MG63 (cell line): ENCODE measurements around the gene GSK3B. TPM values are rescaled to one million over a fixed set of nuclear protein-coding genes. Genes with fewer than 3 reads are reported as not detected.

Experiments
- DNase-seq: peaks from one replicate; pipeline ENCODE4 v3.0.0-alpha.2; 2020
- H3K27me3 ChIP-seq: fragments of 250-450 bp; sonication (Bioruptor Pico); 2 replicates; pipeline ENCODE4 v1.5.1; 2020; ENCODE audit warnings: mild to moderate bottlenecking, moderate library complexity
- H3K36me3 ChIP-seq: fragments of 250-450 bp; sonication (Bioruptor Pico); 2 replicates; pipeline ENCODE4 v1.5.1; 2020; ENCODE audit warnings: mild to moderate bottlenecking, moderate library complexity
- H3K4me3 ChIP-seq: fragments of 250-450 bp; sonication (Bioruptor Pico); 2 replicates; pipeline ENCODE4 v1.5.1; 2020; ENCODE audit warnings: mild to moderate bottlenecking, moderate library complexity
- H3K9me3 ChIP-seq: fragments of 250-450 bp; sonication (Bioruptor Pico); 2 replicates; pipeline ENCODE4 v1.5.1; 2020; ENCODE audit warnings: mild to moderate bottlenecking, moderate library complexity
- total RNA-seq: library from RNA; depleted of rRNA; stranded (reverse); fragments of >200 nt; shearing (Covaris generic); gene quantifications from 2 replicates; pipeline ENCODE4 v1.2.3, GENCODE V29; 2014; ENCODE audit warnings: low replicate concordance

GSK3B gene
- total RNA-seq, 1 experiment from 2014 or later, result 22.2 TPM

- Histone ChIP-seq H3K4me3 (no peak overlapping the region), H3K9me3 (peaks cover 22% of the 10 kb centered on the region), H3K36me3 (peaks cover 61% of the 10 kb centered on the region), H3K27me3 (no peaks in the 10 kb centered on the region)
- no peak for DNase-seq
Observed at GRCh38 chr3:119859728-119860127, 234.5 kb downstream of the GSK3B start.

GRCh38 chr3:119858957-119859356 is 235.3 kb downstream of the GSK3B start:
- Histone ChIP-seq H3K36me3 (peaks cover 61% of the 10 kb centered on the region), H3K4me3 (no peak overlapping the region), H3K27me3 (no peaks in the 10 kb centered on the region), H3K9me3 (peaks cover 22% of the 10 kb centered on the region)
- DNase-seq, result no peak

GRCh38 chr3:119856695-119857094 is 237.6 kb downstream of the GSK3B start:
- Histone ChIP-seq H3K9me3 (peaks cover 22% of the 10 kb centered on the region), H3K36me3 (peaks cover 52% of the 10 kb centered on the region), H3K27me3 (no peaks in the 10 kb centered on the region), H3K4me3 (no peak overlapping the region)
- no peak for DNase-seq

GRCh38 chr3:119849126-119849525 is 245.1 kb downstream of the GSK3B start:
- H3K27me3 ChIP-seq, result no peaks in the 10 kb centered on the region
- peaks cover 9% of the 10 kb centered on the region for H3K36me3 ChIP-seq
- DNase-seq, result no peak
- H3K4me3 ChIP-seq, result no peak overlapping the region
- H3K9me3 ChIP-seq, result no peaks in the 10 kb centered on the region

GRCh38 chr3:119841808-119842471 is 252.3 kb downstream of the GSK3B start:
- H3K27me3 ChIP-seq, result no peaks in the 10 kb centered on the region
- peaks cover 3% of the 10 kb centered on the region for H3K36me3 ChIP-seq
- no peaks in the 10 kb centered on the region for H3K9me3 ChIP-seq
- DNase-seq, result no peak
- no peak overlapping the region for H3K4me3 ChIP-seq

GRCh38 chr3:119835556-119835955 is 258.7 kb downstream of the GSK3B start:
- Histone ChIP-seq H3K9me3 (no peaks in the 10 kb centered on the region), H3K4me3 (no peak overlapping the region), H3K36me3 (no peaks in the 10 kb centered on the region; the same call in 1 of the 2 replicates), H3K27me3 (no peaks in the 10 kb centered on the region)
- no peak for DNase-seq

GRCh38 chr3:119834754-119835370 is 259.4 kb downstream of the GSK3B start:
- Histone ChIP-seq H3K36me3 (no peaks in the 10 kb centered on the region; the same call in 1 of the 2 replicates), H3K4me3 (no peak overlapping the region), H3K27me3 (no peaks in the 10 kb centered on the region), H3K9me3 (no peaks in the 10 kb centered on the region)
- no peak for DNase-seq

GRCh38 chr3:119831941-119832371 is 262.3 kb downstream of the GSK3B start:
- H3K4me3 ChIP-seq, result no peak overlapping the region
- no peaks in the 10 kb centered on the region for H3K9me3 ChIP-seq
- H3K27me3 ChIP-seq, result no peaks in the 10 kb centered on the region
- DNase-seq, result no peak
- H3K36me3 ChIP-seq, result no peaks in the 10 kb centered on the region

GRCh38 chr3:119831022-119831421 is 263.2 kb downstream of the GSK3B start:
- H3K27me3 ChIP-seq, result no peaks in the 10 kb centered on the region
- no peaks in the 10 kb centered on the region for H3K9me3 ChIP-seq
- H3K36me3 ChIP-seq, result no peaks in the 10 kb centered on the region
- no peak overlapping the region for H3K4me3 ChIP-seq
- DNase-seq, result no peak

GRCh38 chr3:119829420-119829819 is 264.8 kb downstream of the GSK3B start:
- no peak for DNase-seq
- no peaks in the 10 kb centered on the region for H3K9me3 ChIP-seq
- H3K36me3 ChIP-seq, result no peaks in the 10 kb centered on the region
- H3K4me3 ChIP-seq, result no peak overlapping the region
- no peaks in the 10 kb centered on the region for H3K27me3 ChIP-seq

- H3K36me3 ChIP-seq, result no peaks in the 10 kb centered on the region
- no peaks in the 10 kb centered on the region for H3K27me3 ChIP-seq
- no peak overlapping the region for H3K4me3 ChIP-seq
Observed at GRCh38 chr3:119826711-119827608, 267.3 kb downstream of the GSK3B start.

GRCh38 chr3:119825820-119826219 is 268.4 kb downstream of the GSK3B start:
- H3K4me3 ChIP-seq, result no peak overlapping the region
- H3K36me3 ChIP-seq, result no peaks in the 10 kb centered on the region
- no peaks in the 10 kb centered on the region for H3K27me3 ChIP-seq
- no peaks in the 10 kb centered on the region for H3K9me3 ChIP-seq
- no peak for DNase-seq

More at GRCh38 chr3:119826711-119827608, 267.3 kb downstream of the GSK3B start:
- DNase-seq, result no peak
- H3K9me3 ChIP-seq, result no peaks in the 10 kb centered on the region

- Histone ChIP-seq H3K9me3 (no peaks in the 10 kb centered on the region; the same call in 1 of the 2 replicates), H3K27me3 (no peaks in the 10 kb centered on the region), H3K4me3 (no peak overlapping the region), H3K36me3 (no peaks in the 10 kb centered on the region)
- no peak for DNase-seq
Observed at GRCh38 chr3:119819806-119820205, 274.4 kb downstream of the GSK3B start.

- Histone ChIP-seq H3K36me3 (no peaks in the 10 kb centered on the region), H3K4me3 (no peak overlapping the region), H3K27me3 (no peaks in the 10 kb centered on the region), H3K9me3 (no peaks in the 10 kb centered on the region; the same call in 1 of the 2 replicates)
- DNase-seq, result no peak
Observed at GRCh38 chr3:119818937-119819336, 275.3 kb downstream of the GSK3B start.

GRCh38 chr3:119817583-119818363 is 276.5 kb downstream of the GSK3B start:
- Histone ChIP-seq H3K36me3 (no peaks in the 10 kb centered on the region), H3K27me3 (no peaks in the 10 kb centered on the region), H3K9me3 (no peaks in the 10 kb centered on the region; the same call in 1 of the 2 replicates), H3K4me3 (no peak overlapping the region)
- DNase-seq, result no peak

- Histone ChIP-seq H3K9me3 (no peaks in the 10 kb centered on the region; the same call in 1 of the 2 replicates), H3K27me3 (no peaks in the 10 kb centered on the region), H3K36me3 (no peaks in the 10 kb centered on the region), H3K4me3 (no peak overlapping the region)
- DNase-seq, result no peak
Observed at GRCh38 chr3:119817071-119817470, 277.2 kb downstream of the GSK3B start.
